Effector memory CD8-positive, alpha-beta T cell (primary cell): ENCODE measurements around the gene FAM186B.

Source experiments
- ATAC-seq: fragments of 150-1000 bp; cut with Tn5 transposase; replicated peaks from 2 replicates; pipeline ENCODE4 v1.10.0; 2021; ENCODE audit warnings: mild to moderate bottlenecking, moderate library complexity
- DNase-seq, 3 experiments: peaks; one replicate each; pipeline ENCODE4 v3.0.0; 2021
- H3K27ac Mint-ChIP-seq, 2 donors: one replicate each; pipeline ENCODE4 v1.8.0; 2022; ENCODE audit warnings: mild to moderate bottlenecking in 2 of 2, mixed read lengths in 2 of 2, moderate library complexity in 2 of 2
- H3K27me3 Mint-ChIP-seq, 2 donors: one replicate each; pipeline ENCODE4 v1.8.0; 2022; ENCODE audit warnings: mixed read lengths in 2 of 2
- H3K36me3 Mint-ChIP-seq: one replicate; pipeline ENCODE4 v1.8.0; 2022; ENCODE audit warnings: mild to moderate bottlenecking, moderate library complexity, mixed read lengths; ENCODE audit not compliant: insufficient read depth
- H3K4me1 Mint-ChIP-seq, 2 donors: one replicate each; pipeline ENCODE4 v1.8.0; 2022; ENCODE audit warnings: low read depth in 2 of 2, mixed read lengths in 2 of 2
- H3K4me3 Mint-ChIP-seq, 2 donors: one replicate each; pipeline ENCODE4 v1.8.0; 2022; ENCODE audit warnings: mild to moderate bottlenecking in 2 of 2, mixed read lengths in 2 of 2, moderate library complexity in 2 of 2
- H3K9me3 Mint-ChIP-seq, 2 donors: one replicate each; pipeline ENCODE4 v1.8.0; 2022; ENCODE audit warnings: mixed read lengths in 2 of 2

The FAM186B gene

GRCh38 chr12:49644620-49644994, 39.2 kb upstream of the FAM186B start:
- Mint-ChIP-seq H3K27ac (peak overlapping the region; percentile 83 to 90), H3K36me3 (peaks cover 7% of the 10 kb centered on the region), H3K4me3 (peak overlapping the region in 1 of 2 donors; percentile 35), H3K27me3 (no peaks in the 10 kb centered on the region), H3K9me3 (no peaks in the 10 kb centered on the region), H3K4me1 (peaks cover 22 to 23% of the 10 kb centered on the region in 2 donors)
- peak; percentile 81 to 85 (median 83) for DNase-seq
- peak; percentile 99 for ATAC-seq

GRCh38 chr12:49643961-49644619, 38.7 kb upstream of the FAM186B start:
- Mint-ChIP-seq H3K36me3 (peaks cover 4% of the 10 kb centered on the region), H3K4me3 (no peak overlapping the region), H3K27me3 (no peaks in the 10 kb centered on the region), H3K9me3 (no peaks in the 10 kb centered on the region), H3K27ac (peak overlapping the region; percentile 83 to 90), H3K4me1 (peaks cover 22 to 23% of the 10 kb centered on the region in 2 donors)
- ATAC-seq: peak; percentile 11
- DNase-seq: no peak

- H3K36me3 Mint-ChIP-seq: peaks cover 4% of the 10 kb centered on the region
- ATAC-seq: no peak
- no peaks in the 10 kb centered on the region for H3K27me3 Mint-ChIP-seq
- peaks cover 15 to 17% of the 10 kb centered on the region in 2 donors for H3K4me1 Mint-ChIP-seq
- no peak overlapping the region for H3K4me3 Mint-ChIP-seq
- no peaks in the 10 kb centered on the region for H3K9me3 Mint-ChIP-seq
- H3K27ac Mint-ChIP-seq: peak overlapping the region in 1 of 2 donors; percentile 44
- no peak for DNase-seq
These were observed 37.7 kb upstream of the FAM186B start for GRCh38 chr12:49643135-49643534.

- Mint-ChIP-seq H3K27me3 (no peaks in the 10 kb centered on the region), H3K36me3 (peaks cover 4% of the 10 kb centered on the region), H3K9me3 (no peaks in the 10 kb centered on the region), H3K4me3 (no peak overlapping the region), H3K4me1 (peaks cover 14 to 15% of the 10 kb centered on the region in 2 donors), H3K27ac (peak overlapping the region in 1 of 2 donors; percentile 59)
- no peak for ATAC-seq
- DNase-seq: no peak
These were observed 36.9 kb upstream of the FAM186B start for GRCh38 chr12:49642370-49642802.

GRCh38 chr12:49641748-49642369, 36.4 kb upstream of the FAM186B start:
- Mint-ChIP-seq H3K4me3 (no peak overlapping the region), H3K4me1 (peaks cover 17 to 20% of the 10 kb centered on the region in 2 donors)
- ATAC-seq: no peak

GRCh38 chr12:49636979-49637755, 31.7 kb upstream of the FAM186B start:
- H3K4me3 Mint-ChIP-seq: no peak overlapping the region
- H3K27me3 Mint-ChIP-seq: no peaks in the 10 kb centered on the region
- peaks cover 18 to 23% of the 10 kb centered on the region in 2 donors for H3K4me1 Mint-ChIP-seq
- H3K9me3 Mint-ChIP-seq: no peaks in the 10 kb centered on the region
- no peaks in the 10 kb centered on the region for H3K36me3 Mint-ChIP-seq
- DNase-seq (peak; percentile 42 to 50 (median 44)), ATAC-seq (peak; percentile 94)
- peak overlapping the region in 1 of 2 donors; percentile 15 for H3K27ac Mint-ChIP-seq

More at GRCh38 chr12:49641748-49642369, 36.4 kb upstream of the FAM186B start:
- Mint-ChIP-seq H3K27me3 (no peaks in the 10 kb centered on the region), H3K36me3 (peaks cover 4% of the 10 kb centered on the region), H3K9me3 (no peaks in the 10 kb centered on the region), H3K27ac (peak overlapping the region in 1 of 2 donors; percentile 59)
- no peak for DNase-seq

GRCh38 chr12:49636574-49636973, 31.1 kb upstream of the FAM186B start:
- Mint-ChIP-seq H3K36me3 (no peaks in the 10 kb centered on the region), H3K27ac (no peak overlapping the region), H3K9me3 (no peaks in the 10 kb centered on the region), H3K4me1 (peaks cover 18 to 23% of the 10 kb centered on the region in 2 donors), H3K4me3 (no peak overlapping the region), H3K27me3 (no peaks in the 10 kb centered on the region)
- DNase-seq (no peak), ATAC-seq (no peak)

GRCh38 chr12:49635656-49636055, 30.2 kb upstream of the FAM186B start:
- Mint-ChIP-seq H3K9me3 (no peaks in the 10 kb centered on the region), H3K27me3 (no peaks in the 10 kb centered on the region), H3K27ac (no peak overlapping the region), H3K4me3 (no peak overlapping the region), H3K36me3 (no peaks in the 10 kb centered on the region), H3K4me1 (peaks cover 18 to 23% of the 10 kb centered on the region in 2 donors)
- DNase-seq: no peak
- no peak for ATAC-seq

- DNase-seq: no peak
- Mint-ChIP-seq H3K27ac (peak overlapping the region in 1 of 2 donors; percentile 65), H3K4me3 (no peak overlapping the region), H3K4me1 (peaks cover 18 to 23% of the 10 kb centered on the region in 2 donors), H3K36me3 (no peaks in the 10 kb centered on the region), H3K9me3 (no peaks in the 10 kb centered on the region), H3K27me3 (no peaks in the 10 kb centered on the region)
- no peak for ATAC-seq
These were observed 29.6 kb upstream of the FAM186B start for GRCh38 chr12:49635036-49635435.

- ATAC-seq: peak; percentile 59
- DNase-seq: no peak
- peak overlapping the region in 1 of 2 donors; percentile 73 for H3K27ac Mint-ChIP-seq
These were observed 28.4 kb upstream of the FAM186B start for GRCh38 chr12:49633703-49634345.

GRCh38 chr12:49632986-49633702, 27.7 kb upstream of the FAM186B start:
- H3K36me3 Mint-ChIP-seq: no peaks in the 10 kb centered on the region
- DNase-seq (no peak), ATAC-seq (no peak)
- peak overlapping the region in 1 of 2 donors; percentile 73 for H3K27ac Mint-ChIP-seq
- no peaks in the 10 kb centered on the region for H3K27me3 Mint-ChIP-seq
- peaks cover 18 to 23% of the 10 kb centered on the region in 2 donors for H3K4me1 Mint-ChIP-seq
- no peaks in the 10 kb centered on the region for H3K9me3 Mint-ChIP-seq
- no peak overlapping the region for H3K4me3 Mint-ChIP-seq

More at GRCh38 chr12:49633703-49634345, 28.4 kb upstream of the FAM186B start:
- H3K27me3 Mint-ChIP-seq: no peaks in the 10 kb centered on the region
- H3K36me3 Mint-ChIP-seq: no peaks in the 10 kb centered on the region
- no peaks in the 10 kb centered on the region for H3K9me3 Mint-ChIP-seq
- H3K4me1 Mint-ChIP-seq: peaks cover 18 to 23% of the 10 kb centered on the region in 2 donors
- H3K4me3 Mint-ChIP-seq: no peak overlapping the region

GRCh38 chr12:49632401-49632800, 27.0 kb upstream of the FAM186B start:
- Mint-ChIP-seq H3K4me3 (no peak overlapping the region), H3K36me3 (no peaks in the 10 kb centered on the region), H3K9me3 (no peaks in the 10 kb centered on the region), H3K27ac (no peak overlapping the region), H3K4me1 (peaks cover 18 to 23% of the 10 kb centered on the region in 2 donors), H3K27me3 (no peaks in the 10 kb centered on the region)
- no peak for ATAC-seq
- DNase-seq: no peak
